NOMO-1 treated with DMSO at 0.1 percent for 48 hours (cell line): Measurements from ENCODE around the gene SLFN5.
"Not testable (repeated sequence)": the region's sequence is repeated elsewhere in the genome, so short reads cannot be mapped to it uniquely, and the experiment has no call there.

ENCODE experiments used
- DNase-seq: peaks from one replicate; lab custom pipeline; 2025; ENCODE audit not compliant: unreplicated experiment; lab: John Stamatoyannopoulos, UW

The SLFN5 gene

DNA sequence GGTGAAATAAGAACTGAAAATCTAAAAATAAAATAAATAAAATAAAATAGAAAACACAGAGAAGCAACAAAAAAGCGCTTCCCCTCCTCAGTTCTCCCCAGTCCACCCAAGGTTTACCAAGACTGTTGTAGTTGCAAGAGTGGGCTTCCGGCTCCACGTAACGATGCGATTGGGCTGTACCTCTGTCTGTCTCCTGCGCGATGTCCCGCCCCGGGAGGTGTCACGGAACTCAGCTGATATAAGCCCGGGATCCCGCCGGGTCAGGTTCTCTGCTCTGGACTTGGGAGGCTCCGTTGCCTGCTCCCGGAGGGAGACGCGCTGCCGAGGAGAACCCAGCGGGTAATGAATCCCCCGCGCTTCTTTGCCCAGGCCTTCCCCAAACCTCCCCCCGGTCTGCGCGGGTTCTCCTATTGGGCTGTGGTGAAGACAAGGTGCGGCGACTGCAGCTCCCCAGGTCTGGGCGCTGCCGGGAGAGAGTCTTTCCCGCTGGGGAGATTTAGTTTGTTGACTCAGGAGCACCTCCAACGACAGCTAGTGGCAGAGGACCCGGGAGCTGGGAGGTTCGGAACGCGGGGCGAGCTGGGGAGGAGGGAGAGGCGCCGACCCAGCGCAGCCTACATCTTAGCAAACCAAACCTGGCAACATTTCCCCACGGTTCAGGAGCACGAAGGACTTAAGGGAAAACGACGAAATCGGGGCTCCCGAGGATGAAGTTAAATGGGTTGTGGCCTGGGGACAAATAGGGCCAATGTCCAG is at the start of gene SLFN5:
Gene SLFN5 (plus strand): TSS at position 268 of the 756 bp plus-strand sequence. CDS start 15,619 bp downstream, outside the sequence.
- DNase-seq = peak; percentile 81

DNA sequence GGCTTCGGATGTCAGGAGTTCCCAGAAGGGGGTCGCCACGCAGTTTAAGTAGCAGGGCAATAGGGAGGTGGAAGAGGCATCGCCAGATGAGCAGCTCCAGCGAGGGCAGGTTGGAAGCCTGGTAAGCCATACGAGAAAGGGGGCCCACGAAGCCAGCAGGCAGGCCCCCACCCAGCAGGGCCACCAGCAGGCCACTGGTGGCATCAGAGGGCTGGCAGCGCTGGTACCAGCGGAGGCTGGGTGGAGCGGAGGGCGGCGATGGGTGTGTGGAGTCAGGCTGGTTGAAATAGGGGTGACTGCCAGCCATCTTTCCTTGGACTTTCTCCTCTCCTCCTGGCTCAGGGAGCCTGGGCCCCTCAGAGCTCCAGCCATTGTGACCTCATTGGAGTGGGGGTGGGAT is 48.9 kb upstream of the SLFN5 start, which contains the start of gene SLC35G3:
Gene SLC35G3 (minus strand): TSS at position 393 of the 400 bp plus-strand sequence. CDS start 86 bp downstream, at position 307.
- not testable (repeated sequence) for DNase-seq

DNA sequence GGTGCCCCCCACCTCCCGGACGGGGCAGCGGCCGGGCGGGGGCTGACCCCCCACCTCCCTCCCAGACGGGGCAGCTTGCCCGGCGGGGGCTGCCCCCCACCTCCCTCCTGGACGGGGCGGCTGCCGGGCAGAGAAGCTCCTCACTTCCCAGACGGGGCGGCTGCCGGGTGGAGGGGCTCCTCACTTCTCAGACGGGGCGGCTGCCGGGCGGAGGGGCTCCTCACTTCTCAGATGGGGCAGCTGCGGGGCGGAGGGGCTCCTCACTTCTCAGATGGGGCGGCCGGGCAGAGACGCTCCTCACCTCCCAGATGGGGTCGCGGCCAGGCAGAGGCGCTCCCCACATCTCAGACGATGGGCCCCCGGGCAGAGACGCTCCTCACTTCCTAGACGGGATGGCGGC is 47.8 kb upstream of the SLFN5 start:
- DNase-seq = not testable (repeated sequence)

DNA sequence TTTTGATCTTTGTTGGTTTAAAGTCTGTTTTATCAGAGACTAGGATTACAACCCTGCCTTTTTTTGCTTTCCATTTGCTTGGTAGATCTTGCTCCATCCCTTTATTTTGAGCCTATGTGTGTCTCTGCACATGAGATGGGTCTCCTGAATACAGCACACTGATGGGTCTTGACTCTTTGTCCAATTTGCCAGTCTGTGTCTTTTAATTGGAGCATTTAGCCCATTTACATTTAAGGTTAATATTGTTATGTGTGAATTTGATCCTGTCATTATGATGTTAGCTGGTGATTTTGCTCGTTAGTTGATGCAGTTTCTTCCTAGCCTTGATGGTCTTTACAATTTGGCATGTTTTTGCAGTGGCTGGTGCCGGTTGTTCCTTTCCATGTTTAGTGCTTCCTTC is 40.3 kb upstream of the SLFN5 start:
- DNase-seq = not testable (repeated sequence)

DNA sequence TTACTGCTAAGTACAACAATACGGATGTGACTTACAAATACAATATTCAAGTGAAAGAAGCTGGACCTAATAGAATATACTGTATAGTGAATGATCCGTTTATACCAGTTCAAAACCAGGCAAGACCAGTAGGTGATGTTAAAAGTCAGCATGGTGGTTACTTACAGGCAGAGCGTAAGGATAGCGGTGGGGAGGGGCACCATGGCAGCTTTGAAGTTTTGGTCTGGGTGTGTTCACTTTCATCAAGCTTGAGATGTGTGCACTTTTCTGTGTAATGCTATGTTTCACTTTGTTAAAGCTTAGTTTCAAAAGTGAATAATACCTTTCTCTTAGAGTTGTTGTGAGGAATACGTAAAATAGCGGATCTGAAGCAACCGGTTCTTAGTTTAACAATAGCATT is 32.1 kb upstream of the SLFN5 start:
- DNase-seq = no peak

DNA sequence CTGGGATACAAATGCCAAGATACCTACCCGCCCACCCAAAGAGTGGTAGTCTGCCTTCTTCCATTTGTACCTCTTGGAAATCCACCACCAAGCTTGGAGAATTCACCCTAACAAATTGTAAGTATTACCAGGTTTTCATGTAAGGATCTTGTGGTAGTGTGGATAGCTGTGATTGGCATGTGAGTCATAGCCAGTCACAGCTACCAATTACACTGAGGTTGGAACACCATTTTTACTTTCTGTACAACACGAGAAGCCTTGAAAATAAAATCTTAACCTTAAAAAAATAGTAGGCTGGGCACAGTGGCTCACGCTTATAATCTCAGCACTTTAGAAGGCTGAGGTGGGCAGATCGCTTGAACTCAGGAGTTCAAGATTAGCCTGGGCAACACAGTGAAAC is 30.2 kb upstream of the SLFN5 start:
- DNase-seq = no peak

DNA sequence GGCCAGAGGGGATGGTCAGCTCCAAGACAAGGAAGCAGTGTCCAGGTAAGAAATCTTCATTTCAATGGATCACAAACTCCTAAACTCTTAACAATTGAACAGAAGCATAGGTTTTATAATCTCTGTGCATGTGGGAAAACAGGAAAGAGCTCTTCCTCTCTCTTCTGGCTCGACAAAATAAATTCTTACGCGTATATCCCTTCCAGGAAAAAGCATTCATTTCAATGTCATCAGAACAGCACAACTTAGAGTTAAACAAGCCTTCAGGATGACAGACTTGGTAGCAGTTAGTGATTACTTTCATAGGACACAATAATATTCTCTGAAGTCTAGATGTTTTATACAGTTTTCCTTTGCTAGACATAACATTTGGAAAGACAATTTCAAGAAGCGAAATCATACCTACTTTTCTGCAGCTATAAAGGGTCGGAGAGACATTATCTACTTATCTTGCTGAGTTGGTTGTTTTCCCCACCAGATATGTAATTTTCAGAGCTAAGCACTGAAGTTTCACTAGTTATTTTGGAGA is 29.4 kb upstream of the SLFN5 start:
- DNase-seq = no peak

DNA sequence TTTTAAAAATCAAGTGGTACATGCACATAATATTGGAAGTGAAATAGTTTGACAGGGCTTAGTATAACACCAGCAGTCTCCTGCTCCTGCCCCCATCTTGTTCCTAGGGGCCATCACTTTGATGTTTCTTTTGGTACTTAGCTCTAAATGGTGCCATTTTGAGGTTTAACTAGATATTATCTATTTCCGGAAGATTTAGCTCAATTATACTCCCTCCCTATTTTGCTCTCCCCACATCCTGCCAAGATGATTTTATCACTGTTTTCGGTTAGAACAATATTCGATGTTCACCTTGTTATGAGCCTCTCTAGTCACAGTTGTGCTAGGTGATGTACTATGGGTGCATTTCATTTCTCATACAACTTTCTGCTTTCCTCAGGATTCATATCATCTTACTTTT is 28.7 kb upstream of the SLFN5 start:
- DNase-seq = no peak

DNA sequence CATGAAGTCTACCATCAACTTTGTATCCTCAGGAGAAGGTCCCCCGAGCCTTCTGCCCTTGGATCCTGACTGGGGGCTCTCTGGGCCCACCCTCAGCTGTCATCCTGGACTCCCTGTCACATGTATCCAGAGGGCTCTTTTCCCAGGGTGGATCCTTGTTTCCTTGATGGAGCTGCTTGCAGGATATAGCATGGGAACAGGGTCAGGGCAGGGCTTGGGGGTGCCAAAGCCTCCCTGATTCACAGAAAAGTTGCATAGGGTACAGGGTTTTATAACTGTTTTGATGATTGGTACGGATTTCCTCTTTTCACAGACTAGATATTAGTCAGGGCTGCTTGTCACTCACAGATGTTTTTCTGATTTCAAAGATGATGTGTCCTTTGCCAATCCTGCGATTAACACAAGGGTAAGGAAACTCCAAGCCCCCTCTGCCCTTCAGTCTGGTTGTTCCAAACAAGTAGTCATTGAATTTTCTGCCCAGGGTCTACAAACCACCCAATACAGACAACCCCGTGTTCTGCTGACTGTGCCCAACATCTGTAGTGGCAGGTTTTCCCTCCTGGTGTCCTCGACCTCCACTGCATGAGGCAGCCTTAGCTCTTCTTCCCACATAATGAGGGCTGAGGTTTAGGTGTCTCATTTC is 28.1 kb upstream of the SLFN5 start:
- DNase-seq = no peak

DNA sequence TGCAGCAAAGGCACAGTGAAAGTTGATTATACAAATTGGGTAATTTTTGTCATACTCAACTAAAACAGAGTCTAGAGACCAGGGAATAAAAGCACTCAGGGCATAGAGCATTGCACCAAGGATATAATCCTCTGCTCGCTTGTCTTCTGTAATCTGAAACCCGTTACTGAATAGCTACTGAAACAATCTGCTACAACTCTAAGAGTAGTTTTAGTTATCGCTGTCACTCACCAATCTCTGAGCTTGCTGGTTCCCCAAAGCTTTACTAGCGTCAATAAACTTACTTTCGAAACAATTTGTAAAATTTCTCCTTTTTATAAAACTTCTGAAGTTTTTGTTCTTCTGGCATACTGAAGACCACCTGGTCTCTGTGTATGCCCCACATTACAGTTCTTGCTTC is 25.8 kb upstream of the SLFN5 start:
- DNase-seq = no peak

DNA sequence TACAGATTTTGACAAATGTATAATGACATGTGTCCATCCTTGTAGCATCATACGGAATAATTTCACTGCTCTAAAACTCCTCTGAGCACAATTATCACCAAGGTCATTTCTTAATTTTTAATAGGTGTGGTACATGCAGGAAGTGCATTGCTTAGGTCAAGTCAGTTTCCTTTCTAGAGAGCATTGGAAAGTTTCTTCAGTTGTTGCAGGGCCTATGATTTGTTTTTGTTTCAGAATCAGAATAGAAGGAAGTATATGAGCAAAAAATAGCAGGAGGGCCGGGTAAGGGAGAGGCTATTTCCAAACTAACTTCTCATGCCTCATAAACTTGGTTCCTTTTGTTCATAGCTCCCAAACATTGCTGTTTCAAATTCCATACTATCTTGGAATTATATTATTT is 24.0 kb upstream of the SLFN5 start:
- DNase-seq = peak; percentile 78

DNA sequence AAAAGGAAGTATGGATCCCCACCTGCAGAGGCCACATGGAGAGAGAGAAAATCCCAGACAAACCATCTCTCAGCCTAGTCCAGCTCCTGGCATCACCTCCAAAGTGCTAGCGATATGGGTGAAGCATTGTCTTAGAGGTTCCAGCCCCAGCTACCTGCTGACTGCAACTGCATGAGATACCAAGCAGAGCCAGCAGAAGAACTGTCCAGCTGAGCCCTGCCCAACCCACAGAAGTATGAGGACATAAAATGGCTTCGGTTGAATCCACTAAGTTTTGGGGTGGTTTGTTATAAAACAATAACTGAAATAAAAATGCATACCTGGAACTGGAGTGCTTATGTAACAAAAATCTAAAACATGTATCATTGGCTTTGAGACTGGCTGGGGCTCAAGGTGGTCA is 20.4 kb upstream of the SLFN5 start:
- no peak for DNase-seq

DNA sequence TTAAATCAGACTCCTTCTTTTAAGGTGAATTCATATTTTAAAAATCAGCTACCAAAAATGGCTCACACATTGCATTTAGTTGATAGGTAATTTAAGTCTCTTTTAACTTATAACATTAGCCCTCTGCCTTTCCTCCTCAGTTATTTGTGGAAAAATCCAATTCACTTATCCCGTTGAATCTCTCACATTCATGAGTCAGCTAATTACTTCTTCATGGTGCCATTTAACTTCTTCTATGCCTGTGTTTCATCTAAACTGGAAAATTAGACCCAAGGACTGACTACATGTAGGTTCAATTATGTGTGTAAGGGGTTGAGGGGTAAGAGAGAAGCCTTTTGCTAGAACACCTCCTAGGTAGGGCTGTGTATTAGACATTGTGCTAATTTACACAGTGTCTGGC is 18.4 kb upstream of the SLFN5 start:
- no peak for DNase-seq

DNA sequence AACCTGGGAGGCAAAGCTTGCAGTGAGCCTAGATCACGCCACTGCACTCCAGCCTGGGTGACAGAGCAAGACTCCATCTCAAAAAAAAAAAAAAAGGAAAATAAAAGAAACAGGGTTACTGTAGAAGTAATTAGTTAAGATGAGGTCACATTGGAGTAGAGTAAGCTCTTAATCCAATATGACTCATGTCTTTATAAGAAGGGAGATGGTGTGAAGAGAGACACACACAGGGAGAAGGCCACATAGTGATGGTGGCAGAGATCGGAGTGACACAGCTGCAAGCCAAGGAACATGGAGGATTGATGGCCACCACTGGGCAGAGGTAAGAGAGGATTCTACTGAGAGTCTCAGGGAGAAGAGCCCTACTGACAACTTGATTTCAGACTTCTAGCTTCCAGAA is 15.3 kb upstream of the SLFN5 start:
- DNase-seq = no peak

DNA sequence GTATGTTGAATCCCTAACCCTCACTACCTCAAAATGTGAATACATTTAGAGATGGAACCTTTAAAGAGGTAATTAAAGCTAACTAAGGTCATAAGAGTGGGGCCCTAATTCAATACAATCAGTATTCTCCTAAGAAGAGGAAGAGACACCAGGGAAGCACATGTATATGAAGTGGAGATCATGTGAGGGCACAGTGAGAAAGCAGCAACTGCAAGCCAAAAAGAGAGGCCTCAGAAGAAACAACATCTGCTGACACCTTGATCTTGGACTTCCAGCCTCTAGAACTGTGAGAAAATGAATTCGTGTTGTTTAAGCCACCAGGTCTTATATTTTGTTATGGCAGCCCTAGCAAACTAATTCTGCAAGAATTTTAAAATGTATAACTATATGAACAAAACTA is 13.2 kb upstream of the SLFN5 start:
- no peak for DNase-seq

DNA sequence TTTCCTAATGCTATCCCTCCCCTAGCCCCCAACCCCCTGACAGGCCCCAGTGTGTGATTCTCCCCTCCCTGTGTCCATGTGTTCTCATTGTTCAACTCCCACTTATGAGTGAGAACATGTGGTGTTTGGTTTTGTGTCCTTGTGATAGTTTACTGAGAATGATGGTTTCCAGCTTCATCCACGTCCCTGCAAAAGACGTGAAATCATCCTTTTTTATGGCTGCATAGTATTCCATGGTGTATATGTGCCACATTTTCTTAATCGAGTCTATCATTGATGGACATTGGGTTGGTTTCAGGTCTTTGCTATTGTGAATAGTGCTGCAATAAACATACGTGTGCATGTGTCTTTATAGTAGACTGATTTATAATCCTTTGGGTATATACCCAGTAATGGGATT is 8.6 kb upstream of the SLFN5 start:
- DNase-seq = not testable (repeated sequence)

DNA sequence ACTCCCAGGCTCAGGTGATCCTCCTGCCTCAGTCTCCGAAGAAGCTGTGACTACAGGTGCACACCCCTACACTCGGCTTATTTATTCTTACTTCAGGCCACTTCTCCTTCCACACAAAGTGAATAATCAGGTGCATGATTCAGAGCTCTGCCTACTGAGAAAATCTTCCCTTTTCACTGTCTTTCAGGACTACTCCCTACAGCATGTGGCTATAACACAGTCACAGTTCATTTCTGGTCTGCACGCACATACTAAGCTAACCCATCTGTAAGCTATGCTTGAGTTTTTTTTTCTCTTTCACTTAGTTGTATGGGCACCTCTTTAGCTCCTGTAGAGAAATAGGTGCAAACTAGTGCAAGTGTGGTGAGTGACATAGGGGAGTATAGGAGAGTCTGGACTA is 7.6 kb upstream of the SLFN5 start:
- no peak for DNase-seq

DNA sequence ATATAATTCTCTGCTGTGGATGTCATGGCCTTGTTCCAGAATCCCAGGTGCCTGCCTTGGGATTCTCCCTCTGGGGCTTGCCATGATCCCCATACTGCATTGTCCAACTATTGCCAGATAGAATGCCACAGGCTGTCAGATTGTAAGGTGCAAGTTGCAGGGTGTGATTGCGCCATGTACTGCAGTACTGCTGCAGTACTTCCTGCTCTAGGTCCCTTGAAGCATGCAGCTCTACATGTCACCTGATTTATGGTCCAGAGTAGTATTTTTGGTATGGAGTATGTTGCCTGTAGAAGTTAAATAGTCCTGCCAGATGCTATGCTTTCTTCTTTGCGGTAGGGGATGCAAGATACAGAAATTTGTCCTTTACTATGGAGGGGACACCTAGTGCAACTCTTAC is 7.0 kb upstream of the SLFN5 start:
- DNase-seq = peak; percentile 51

DNA sequence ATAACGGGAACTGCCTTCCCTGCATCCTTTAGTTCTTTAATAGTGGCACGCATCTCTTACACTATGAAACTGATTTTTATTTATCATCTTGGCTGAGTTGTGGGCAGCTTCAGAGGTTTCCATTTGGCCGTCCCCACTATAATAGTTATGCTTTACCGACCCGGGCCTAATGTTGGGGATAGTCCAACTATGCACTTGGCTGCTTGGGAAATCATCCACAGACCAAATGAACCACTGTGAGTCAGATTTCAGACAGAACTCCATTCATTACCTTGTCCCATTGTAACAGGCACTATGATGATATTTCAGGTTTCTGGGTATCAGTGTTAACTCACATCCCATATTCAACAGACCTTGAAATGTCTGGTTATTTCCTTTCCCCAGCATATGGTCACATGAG is 6.1 kb upstream of the SLFN5 start:
- DNase-seq = no peak

DNA sequence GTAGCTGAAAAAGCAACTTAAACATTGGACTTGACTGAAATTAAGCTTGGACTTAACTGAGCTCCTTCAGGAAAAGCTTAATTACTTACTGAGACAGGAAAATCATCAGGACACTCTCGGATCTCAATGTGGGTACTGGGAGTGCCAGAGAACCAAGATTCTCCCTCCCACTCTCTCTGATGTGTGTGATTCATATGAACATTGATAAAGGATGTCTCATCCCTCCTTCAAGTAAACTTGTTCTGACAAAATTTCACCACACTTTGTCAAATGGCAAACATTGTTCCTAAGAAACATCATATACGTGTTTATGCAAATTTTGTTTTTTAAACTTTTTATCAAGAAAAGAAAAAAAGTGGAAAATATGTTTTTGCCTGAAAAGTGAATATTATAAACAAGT is 4.1 kb upstream of the SLFN5 start:
- DNase-seq = no peak

DNA sequence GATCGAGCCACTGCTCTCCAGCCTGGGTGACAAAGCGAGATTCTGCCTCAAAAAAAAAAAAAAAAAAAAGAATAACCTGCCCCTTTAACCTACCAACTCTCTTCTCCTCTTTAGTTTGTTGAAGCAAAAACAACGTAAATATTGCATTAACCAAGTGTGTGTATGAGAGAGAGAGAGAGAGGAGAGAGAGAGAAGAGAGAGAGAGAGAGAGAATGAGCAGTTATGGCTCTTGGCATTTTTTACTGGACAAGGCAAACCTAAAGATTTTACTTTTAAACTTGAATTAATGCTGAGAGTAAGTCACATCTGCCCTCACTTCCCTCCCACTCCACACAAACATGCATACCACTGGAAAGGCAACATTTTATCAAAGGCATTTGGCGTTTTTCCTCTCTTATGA is 3.0 kb upstream of the SLFN5 start:
- no peak for DNase-seq

DNA sequence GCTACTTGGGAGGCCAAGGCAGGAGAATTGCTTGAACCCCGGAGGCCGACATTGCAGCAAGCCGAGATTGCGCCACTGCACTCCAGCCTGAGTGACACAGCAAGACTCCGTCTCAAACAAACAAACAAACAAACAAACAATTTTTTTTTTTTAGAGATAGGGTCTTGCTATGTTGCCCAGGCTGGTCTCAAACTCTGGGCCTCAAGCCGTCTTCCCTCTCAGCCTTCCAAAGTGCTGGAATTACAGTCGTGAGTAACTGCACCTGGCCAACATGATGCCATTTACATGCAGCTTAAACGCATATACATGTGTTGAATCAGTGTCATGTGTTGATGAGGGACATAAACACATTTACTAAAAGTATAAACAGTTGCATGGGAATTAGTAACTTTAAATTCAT is 2.0 kb upstream of the SLFN5 start:
- no peak for DNase-seq
